Kidney glomerular epithelial cell (primary cell): ENCODE results near the gene MRPS25.

Source experiments
- DNase-seq: peaks from one replicate; lab custom pipeline; 2025; lab: John Stamatoyannopoulos, UW

The MRPS25 gene

GRCh38 chr3:15064835-15065549, at the start of gene MRPS25:
TSS of gene MRPS25 (minus strand) at chr3:15065315. CDS start at chr3:15065194, 121 bp downstream.
- DNase-seq = peak; percentile 87

- no peak for DNase-seq
Observed at GRCh38 chr3:15113884-15114283, 48.8 kb upstream of the MRPS25 start.

- DNase-seq = no peak
Observed at GRCh38 chr3:15113471-15113870, 48.4 kb upstream of the MRPS25 start.

- DNase-seq = no peak
Observed at GRCh38 chr3:15112011-15112410, 46.9 kb upstream of the MRPS25 start.

- no peak for DNase-seq
Observed at GRCh38 chr3:15110206-15110605, 45.1 kb upstream of the MRPS25 start.

GRCh38 chr3:15108869-15109268, 43.8 kb upstream of the MRPS25 start:
- DNase-seq = no peak

GRCh38 chr3:15108082-15108545, 43.0 kb upstream of the MRPS25 start:
- DNase-seq = peak; percentile 37

- DNase-seq = no peak
Observed at GRCh38 chr3:15107075-15107947, 42.2 kb upstream of the MRPS25 start.

- no peak for DNase-seq
Observed at GRCh38 chr3:15102836-15103235, 37.7 kb upstream of the MRPS25 start.

- DNase-seq = no peak
Observed at GRCh38 chr3:15102256-15102655, 37.1 kb upstream of the MRPS25 start.

GRCh38 chr3:15099364-15100098, 34.4 kb upstream of the MRPS25 start:
- no peak for DNase-seq

GRCh38 chr3:15098503-15099363, 33.6 kb upstream of the MRPS25 start, which contains the start of gene RBSN:
TSS of gene RBSN (minus strand) at chr3:15099148. CDS start at chr3:15096120, 3,028 bp downstream.
- peak; percentile 86 for DNase-seq

- DNase-seq = peak; percentile 39
Observed at GRCh38 chr3:15097891-15098290, 32.8 kb upstream of the MRPS25 start.

- DNase-seq = no peak
Observed at GRCh38 chr3:15096046-15096445, 30.9 kb upstream of the MRPS25 start.

GRCh38 chr3:15094187-15094875, 29.2 kb upstream of the MRPS25 start:
- DNase-seq = no peak

GRCh38 chr3:15092686-15093085, 27.6 kb upstream of the MRPS25 start:
- DNase-seq = no peak

- no peak for DNase-seq
Observed at GRCh38 chr3:15091575-15091974, 26.5 kb upstream of the MRPS25 start.

- no peak for DNase-seq
Observed at GRCh38 chr3:15089201-15089600, 24.1 kb upstream of the MRPS25 start.

GRCh38 chr3:15086699-15087098, 21.6 kb upstream of the MRPS25 start:
- DNase-seq = no peak

- DNase-seq = no peak
Observed at GRCh38 chr3:15086263-15086662, 21.1 kb upstream of the MRPS25 start.

GRCh38 chr3:15083252-15083651, 18.1 kb upstream of the MRPS25 start:
- DNase-seq = no peak
